GM21515 (cell line): ENCODE results near the gene SVBP.
A peak's percentile ranks its signal among the peaks of the same experiment; 100 is the strongest.
"Not testable (repeated sequence)": the region's sequence is repeated elsewhere in the genome, so short reads cannot be mapped to it uniquely, and the experiment has no call there.

Source experiments
- ATAC-seq: cut with Tn5 transposase; IDR thresholded peaks from one replicate; pipeline ENCODE4 v1.9.1; 2021; ENCODE audit not compliant: unreplicated experiment

SVBP gene

DNA sequence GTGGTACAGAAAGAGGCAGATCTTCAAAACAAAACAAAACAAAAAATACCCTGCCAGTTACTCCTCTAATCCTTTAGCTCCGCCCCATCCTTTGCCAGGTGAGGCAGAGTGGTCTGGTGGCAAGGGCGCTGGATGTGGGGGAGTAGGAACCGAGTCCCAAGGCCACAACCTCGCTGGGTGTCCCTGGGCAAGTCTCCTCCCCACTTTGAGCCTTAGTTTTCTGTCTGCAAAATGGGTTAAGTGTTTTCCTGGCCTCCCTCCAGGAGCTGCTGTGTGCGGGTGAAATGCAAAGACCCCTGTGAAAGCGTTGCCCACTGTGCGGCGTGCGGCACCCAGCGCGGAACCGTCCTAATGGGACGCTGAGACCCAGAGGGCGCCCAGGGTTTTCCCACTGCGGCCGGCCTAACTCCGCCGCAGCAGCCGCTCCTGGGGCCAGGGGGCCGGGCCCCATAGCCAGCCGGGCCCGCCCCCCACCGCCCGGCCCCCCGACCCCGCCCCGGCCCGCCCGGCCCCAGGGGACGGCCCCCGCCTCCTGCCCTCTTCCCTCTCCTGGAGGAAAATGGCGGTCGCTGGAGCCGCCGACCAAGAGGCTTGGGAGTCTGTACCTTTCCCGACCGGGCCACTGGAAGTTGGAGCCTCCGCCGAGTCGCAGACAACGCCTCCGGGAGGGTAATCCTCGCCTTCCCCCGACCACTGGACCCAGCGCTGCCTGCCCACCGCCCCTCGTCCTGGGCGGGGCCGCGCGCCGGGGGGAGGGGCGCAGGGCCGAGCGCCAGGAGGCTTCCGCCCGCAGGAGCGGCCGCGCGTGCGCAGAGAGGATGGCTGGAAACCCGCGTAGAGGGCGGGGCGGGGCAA is at the start of gene SVBP, which contains the start of gene ERMAP:
SVBP (minus strand) TSS at position 813 of the 855 bp plus-strand sequence. CDS start 853 bp downstream, outside the sequence.
ERMAP (plus strand) TSS at position 538 of the 855 bp plus-strand sequence. CDS start 13,327 bp downstream, outside the sequence.
- ATAC-seq = peak; percentile 81

GRCh38 chr1:42866549-42866948 is 49.4 kb upstream of the SVBP start:
- ATAC-seq = no peak

- ATAC-seq = no peak
These were observed 43.8 kb upstream of the SVBP start for GRCh38 chr1:42861014-42861399.

GRCh38 chr1:42860339-42861013 is 43.3 kb upstream of the SVBP start:
- no peak for ATAC-seq

DNA sequence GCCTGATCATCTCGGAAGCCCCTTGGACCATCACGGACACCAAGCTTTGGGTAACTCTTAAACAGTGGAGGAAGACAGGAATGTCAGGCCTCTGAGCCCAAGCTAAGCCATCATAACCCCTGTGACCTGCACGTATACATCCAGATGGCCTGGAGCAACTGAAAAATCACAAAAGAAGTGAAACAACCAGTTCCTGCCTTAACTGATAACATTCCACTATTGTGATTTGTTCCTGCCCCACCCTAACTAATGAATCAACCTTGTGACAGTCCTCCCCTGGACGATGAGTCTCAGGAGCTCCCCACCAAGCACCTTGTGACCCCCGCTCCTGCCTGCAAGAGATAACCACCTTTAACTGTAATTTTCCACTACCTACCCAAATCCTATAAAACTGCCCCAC is 42.2 kb upstream of the SVBP start:
- not testable (repeated sequence) for ATAC-seq

DNA sequence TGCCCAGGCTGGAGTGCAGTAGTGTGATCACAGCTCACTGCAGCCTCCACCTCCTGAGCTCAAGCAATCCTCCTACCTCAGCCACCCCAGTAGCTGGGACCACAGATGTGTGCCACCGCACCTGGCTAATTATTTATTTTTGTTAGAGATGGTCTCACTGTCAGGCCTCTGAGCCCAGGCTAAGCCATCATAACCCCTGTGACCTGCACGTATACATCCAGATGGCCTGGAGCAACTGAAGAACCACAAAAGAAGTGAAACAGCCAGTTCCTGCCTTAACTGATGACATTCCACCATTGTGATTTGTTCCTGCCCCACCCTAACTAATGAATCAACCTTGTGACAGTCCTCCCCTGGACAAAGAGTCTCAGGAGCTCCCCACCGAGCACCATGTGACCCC is 39.4 kb upstream of the SVBP start:
- ATAC-seq = not testable (repeated sequence)

- ATAC-seq = no peak
These were observed 36.1 kb upstream of the SVBP start for GRCh38 chr1:42853116-42853884.

DNA sequence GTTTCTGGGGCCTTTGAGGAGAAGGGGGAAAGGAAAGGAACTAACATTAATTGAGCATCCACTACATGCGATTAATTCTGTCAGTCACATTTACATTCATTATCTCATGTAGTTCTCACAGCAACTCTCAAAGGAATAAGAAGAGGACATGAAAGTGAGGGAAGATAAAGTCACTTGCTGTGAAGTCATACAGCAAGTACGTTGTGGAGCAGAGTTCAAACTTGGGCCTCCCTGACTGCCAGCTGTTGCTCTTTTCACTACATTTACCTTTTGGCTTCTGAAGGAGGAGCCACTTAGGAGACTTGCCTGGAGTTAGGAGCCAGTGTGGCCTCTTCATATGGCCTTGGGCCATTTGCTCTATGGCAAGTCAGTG is 35.4 kb upstream of the SVBP start:
- ATAC-seq = no peak

DNA sequence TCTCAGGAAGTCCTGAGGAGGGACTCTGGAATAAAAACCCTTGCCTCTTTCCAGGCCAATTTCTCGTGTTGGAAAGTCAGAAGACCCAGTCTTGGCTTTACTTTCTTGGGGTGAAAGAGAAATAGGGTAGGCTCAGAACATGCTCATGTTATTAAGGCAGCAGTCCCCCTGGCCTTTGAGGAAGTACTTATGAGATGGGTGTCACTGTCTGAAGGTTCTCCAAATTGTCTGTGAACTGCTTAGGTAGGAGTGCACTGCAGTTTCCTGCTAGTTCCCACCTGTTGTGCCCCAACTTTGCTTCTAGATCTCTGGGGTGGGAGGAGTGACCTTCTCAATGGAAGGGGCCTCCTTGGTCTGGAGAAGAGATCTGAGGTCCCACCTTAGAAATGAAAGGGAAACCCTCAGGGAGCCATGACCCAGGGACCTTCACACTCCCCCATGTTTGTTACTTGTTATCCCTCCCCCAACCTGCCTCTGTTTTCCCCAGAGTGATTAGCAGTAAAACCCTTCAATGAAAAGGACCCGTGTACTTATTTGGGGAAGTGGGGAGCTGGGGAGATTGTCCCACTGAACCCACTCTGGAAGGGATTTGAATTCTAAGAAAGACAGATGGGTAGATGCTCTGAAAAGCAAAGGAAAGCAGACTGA is 34.9 kb upstream of the SVBP start:
- ATAC-seq = no peak

GRCh38 chr1:42851420-42851819 is 34.2 kb upstream of the SVBP start:
- ATAC-seq = no peak

- ATAC-seq = no peak
These were observed 32.7 kb upstream of the SVBP start for GRCh38 chr1:42849944-42850343.

GRCh38 chr1:42848823-42849537 is 31.8 kb upstream of the SVBP start:
- ATAC-seq = no peak

- no peak for ATAC-seq
These were observed 30.7 kb upstream of the SVBP start for GRCh38 chr1:42847721-42848460.

DNA sequence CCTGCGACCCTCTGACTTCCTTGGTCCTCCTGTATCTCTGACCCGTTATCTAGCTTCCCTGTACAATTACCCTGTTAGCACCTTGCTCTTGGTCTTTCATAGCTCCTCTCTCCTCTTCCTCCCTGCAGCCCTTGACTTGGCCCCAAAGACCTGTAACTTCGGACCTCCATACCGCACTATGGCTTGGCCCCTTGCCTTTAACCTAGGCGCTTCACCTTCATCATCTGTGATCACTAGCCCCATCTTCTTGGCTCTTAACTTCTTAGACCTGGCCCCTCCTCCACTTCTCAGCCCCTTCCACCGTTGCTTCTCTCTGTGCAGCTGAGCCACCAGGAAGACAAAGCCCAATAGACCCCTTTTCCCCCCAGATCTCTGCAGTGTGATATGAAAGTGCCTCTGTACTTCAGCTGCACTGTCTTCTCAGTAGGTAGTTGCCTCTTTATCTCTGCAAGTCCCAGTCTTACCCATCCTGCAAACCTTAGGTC is 30.0 kb upstream of the SVBP start:
- no peak for ATAC-seq

DNA sequence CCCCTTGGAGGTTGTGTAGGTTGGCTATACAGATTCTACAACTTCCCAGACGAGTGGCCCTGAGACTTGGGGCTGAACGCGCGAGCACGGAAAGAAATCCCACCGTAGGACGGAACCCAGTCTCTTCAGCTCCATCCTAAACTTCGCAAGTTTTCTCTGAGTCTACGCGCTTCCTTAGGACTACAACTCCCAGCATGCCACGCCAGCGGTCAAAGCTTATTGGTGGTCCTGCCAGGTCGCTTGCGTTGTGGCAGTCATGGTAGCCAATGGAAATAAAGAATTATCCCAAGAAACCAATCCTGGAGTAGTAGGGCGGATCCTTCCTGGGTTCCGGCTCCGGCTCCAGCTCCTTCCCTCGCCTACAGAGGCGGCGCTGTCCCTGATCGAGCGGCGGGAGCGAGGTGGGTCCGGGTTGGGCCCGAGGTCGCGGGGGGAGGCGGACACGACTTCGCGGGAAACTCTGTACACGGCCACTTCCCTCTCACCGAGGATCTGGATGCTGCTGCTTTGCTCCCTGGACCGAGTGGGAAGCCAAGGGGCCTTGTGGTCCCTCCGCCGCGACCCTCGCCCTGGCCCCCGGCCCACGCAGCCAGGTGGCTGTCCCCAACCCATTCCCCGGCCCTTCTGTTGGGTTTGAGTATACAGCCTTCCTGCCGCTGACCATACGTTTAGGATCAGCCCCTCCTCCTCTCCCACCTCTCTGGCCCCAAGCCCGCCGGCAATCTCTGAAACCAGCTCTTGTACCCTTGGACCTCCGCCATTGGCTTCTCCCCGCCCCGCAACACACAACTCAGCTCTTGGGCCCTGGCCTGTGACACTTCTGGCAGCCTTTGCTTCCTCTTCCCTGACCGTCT is 29.3 kb upstream of the SVBP start, which contains the start of gene ZNF691:
ZNF691 (plus strand) TSS at position 357 of the 854 bp plus-strand sequence. CDS start 3,046 bp downstream, outside the sequence.
- ATAC-seq = peak; percentile 88

DNA sequence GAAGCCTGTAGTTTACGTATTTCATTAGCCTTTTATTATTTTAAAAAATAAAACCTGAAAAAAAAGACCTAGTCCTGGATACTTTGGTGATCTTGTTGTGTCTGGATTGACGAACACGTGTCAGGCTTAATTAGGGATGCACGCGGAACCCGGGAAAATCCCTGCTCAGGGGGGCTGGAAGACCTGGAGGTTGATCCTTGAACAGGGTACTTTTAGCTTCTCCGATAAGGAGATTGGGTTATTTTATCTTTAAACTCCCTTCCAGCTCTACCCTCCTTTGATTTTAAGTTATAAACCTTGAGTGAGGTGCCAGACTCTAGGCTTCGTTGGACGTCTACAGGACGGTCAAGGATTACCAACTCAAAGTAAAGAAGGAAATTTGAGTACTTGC is 28.7 kb upstream of the SVBP start:
- peak; percentile 10 for ATAC-seq

- no peak for ATAC-seq
These were observed 28.0 kb upstream of the SVBP start for GRCh38 chr1:42845193-42845592.

DNA sequence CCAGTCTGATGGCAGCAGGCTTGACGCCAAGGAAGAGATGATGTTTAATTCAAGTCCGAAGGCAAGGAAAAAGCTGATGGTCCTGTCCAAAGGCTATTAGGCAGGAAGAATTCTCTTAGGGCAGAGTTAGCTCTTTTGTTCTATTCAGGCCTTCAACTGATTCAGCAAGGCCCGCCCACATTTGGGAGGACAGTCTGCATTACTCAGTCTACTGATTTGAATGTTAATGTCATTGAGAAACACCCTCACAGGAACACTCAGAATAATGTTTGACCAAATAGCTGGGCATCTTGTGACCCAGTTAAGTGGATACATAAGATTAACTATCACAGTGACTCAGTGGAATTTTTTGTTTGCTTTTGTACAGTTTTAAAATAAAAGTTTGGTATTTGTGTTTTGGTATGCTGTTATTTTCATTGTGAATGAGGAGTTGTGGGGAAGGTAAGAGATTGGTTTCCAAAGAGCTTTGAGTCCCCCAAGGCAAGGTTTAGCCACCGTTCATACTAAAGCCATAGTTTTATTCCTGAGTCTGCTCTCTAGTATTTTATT is 27.5 kb upstream of the SVBP start:
- no peak for ATAC-seq
